Measurements from ENCODE around the gene PPIB.

DNA sequence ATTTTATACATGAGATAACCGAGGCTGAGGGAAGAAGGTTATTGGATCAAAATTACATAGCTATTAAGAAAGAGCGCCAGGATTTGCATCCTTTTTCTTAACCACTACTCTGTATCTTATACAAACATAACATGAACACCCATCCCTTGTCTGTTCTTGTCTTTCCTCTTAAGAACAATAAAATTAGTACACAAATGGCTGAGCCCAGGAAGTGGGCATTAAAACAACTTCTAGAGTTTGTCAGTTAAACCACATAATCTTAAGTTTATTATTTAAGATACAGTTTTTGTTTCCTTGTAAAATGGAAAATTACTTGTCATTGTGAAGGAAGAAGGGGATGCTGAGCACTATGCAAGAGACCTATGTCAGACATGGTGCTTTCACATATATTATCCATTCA is 48.9 kb upstream of the PPIB start:
- TF ChIP-seq, protein P1, sequence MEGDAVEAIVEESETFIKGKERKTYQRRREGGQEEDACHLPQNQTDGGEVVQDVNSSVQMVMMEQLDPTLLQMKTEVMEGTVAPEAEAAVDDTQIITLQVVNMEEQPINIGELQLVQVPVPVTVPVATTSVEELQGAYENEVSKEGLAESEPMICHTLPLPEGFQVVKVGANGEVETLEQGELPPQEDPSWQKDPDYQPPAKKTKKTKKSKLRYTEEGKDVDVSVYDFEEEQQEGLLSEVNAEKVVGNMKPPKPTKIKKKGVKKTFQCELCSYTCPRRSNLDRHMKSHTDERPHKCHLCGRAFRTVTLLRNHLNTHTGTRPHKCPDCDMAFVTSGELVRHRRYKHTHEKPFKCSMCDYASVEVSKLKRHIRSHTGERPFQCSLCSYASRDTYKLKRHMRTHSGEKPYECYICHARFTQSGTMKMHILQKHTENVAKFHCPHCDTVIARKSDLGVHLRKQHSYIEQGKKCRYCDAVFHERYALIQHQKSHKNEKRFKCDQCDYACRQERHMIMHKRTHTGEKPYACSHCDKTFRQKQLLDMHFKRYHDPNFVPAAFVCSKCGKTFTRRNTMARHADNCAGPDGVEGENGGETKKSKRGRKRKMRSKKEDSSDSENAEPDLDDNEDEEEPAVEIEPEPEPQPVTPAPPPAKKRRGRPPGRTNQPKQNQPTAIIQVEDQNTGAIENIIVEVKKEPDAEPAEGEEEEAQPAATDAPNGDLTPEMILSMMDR (IDR thresholded peaks at IDR 0.05 in 8 of 11, conservative IDR thresholded peaks at IDR 0.05 in 3 of 11) = no peak
- no peak for TF ChIP-seq POLR2AphosphoS5 (IDR thresholded peaks at IDR 0.05)

Data from spleen (tissue), 7 donors.